Breast epithelium (tissue), 3 donors: Measurements from ENCODE around the gene OASL.

ENCODE experiments used
- POLR2A ChIP-seq: fragments of 450-650 bp; IDR thresholded peaks from one replicate; pipeline ENCODE4 v1.6.1; 2016; ENCODE audit warnings: antibody characterized with exemption, mild to moderate bottlenecking, moderate library complexity
- POLR2AphosphoS5 ChIP-seq, 3 donors: sonication (generic); formaldehyde crosslinking; IDR thresholded peaks; one replicate each; pipeline ENCODE4 v1.6.1; 2017; ENCODE audit warnings: antibody characterized with exemption in 3 of 3
- TF ChIP-seq, protein P1 (sequence below), 3 donors: fragments of 450-650 bp; IDR thresholded peaks; one replicate each; pipeline ENCODE4 v1.5.1; 2016 to 2017; ENCODE audit warnings: antibody characterized with exemption in 3 of 3, mild to moderate bottlenecking in 3 of 3, moderate library complexity in 3 of 3

DNA sequence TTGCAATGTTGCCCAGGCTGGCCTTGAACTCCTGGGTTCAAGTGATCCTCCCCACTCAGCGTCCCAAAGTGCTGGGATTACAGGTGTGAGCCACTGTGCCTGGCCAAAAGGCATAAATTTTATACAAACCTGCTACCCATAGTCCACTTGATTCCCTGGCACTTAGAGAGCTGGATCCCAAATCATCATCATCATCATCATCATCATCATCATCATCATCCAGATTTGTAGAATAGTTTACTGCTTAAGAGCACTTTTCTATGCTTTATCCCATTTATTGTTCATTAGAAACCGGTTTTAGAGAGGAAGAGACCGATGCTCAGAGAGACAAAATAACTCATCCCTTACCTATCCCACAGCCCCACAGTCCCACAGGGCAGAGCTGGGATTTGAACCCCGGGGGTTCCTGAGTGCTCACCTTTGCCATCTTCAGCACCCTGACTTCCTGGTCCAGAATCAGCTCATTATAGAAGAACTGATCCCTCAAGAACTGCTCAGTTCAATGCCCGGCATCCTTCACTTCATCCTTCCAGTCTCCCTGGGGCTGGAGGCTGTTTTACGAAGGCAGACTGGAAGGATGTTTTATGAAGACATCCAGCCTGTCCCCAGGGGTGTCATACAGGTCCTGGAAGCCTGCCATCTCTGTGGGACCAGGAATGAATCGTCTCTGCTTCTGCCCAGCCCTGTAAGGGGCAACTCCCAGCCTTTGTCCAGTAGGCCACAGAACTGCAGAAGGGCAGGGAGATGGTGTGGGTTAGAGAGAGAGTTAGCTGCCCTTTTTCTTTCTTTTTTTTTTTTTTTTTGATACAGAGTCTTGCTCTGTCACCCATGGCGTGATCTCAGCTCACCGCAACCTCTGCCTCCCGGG, 20.2 kb upstream of the OASL start:
- TF ChIP-seq, protein P1, sequence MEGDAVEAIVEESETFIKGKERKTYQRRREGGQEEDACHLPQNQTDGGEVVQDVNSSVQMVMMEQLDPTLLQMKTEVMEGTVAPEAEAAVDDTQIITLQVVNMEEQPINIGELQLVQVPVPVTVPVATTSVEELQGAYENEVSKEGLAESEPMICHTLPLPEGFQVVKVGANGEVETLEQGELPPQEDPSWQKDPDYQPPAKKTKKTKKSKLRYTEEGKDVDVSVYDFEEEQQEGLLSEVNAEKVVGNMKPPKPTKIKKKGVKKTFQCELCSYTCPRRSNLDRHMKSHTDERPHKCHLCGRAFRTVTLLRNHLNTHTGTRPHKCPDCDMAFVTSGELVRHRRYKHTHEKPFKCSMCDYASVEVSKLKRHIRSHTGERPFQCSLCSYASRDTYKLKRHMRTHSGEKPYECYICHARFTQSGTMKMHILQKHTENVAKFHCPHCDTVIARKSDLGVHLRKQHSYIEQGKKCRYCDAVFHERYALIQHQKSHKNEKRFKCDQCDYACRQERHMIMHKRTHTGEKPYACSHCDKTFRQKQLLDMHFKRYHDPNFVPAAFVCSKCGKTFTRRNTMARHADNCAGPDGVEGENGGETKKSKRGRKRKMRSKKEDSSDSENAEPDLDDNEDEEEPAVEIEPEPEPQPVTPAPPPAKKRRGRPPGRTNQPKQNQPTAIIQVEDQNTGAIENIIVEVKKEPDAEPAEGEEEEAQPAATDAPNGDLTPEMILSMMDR (IDR thresholded peaks at IDR 0.05), result no peak
- TF ChIP-seq POLR2AphosphoS5 (IDR thresholded peaks at IDR 0.05) (no peak), POLR2A (no peak)
